Kidney epithelial cell (primary cell): ENCODE measurements around the gene CNDP2. TPM values are rescaled to one million over a fixed set of nuclear protein-coding genes. Genes with fewer than 3 reads are reported as not detected.

Source experiments
- DNase-seq: peaks from one replicate; pipeline ENCODE4 v3.0.0-alpha.2; 2010; ENCODE audit warnings: low read depth
- H3K27me3 ChIP-seq: 2 replicates; pipeline ENCODE4 v1.6.0; 2011; ENCODE audit warnings: low read length; ENCODE audit not compliant: control insufficient read depth, insufficient read depth
- H3K36me3 ChIP-seq: 2 replicates; pipeline ENCODE4 v1.5.1; 2011; ENCODE audit warnings: low read length; ENCODE audit not compliant: control insufficient read depth, insufficient read depth
- H3K4me3 ChIP-seq: 2 replicates; pipeline ENCODE4 v1.5.1; 2011; ENCODE audit warnings: low read depth, mild to moderate bottlenecking, control low read depth, low read length
- CTCF ChIP-seq: IDR thresholded peaks from 2 replicates; pipeline ENCODE4 v1.5.1; 2011; ENCODE audit warnings: mild to moderate bottlenecking, moderate library complexity, low read length, control low read depth, inconsistent platforms; ENCODE audit not compliant: insufficient read depth, poor library complexity, severe bottlenecking
- total RNA-seq: library from RNA; depleted of rRNA; stranded (reverse); fragments of >200 nt; gene quantifications from 2 replicates; pipeline ENCODE4 v1.2.3, GENCODE V29; 2015

Gene CNDP2
- total RNA-seq, 1 donor from 2014 or later, result 225 TPM

GRCh38 chr18:74463254-74463653, 32.9 kb upstream of the CNDP2 start:
- H3K4me3 ChIP-seq, result no peak overlapping the region
- no peaks in the 10 kb centered on the region for H3K36me3 ChIP-seq
- TF ChIP-seq CTCF, result no peak
- H3K27me3 ChIP-seq, result peaks cover 18% of the 10 kb centered on the region
- no peak for DNase-seq

- DNase-seq, result no peak
- no peak for TF ChIP-seq CTCF
- no peaks in the 10 kb centered on the region for H3K36me3 ChIP-seq
- peaks cover 11% of the 10 kb centered on the region for H3K27me3 ChIP-seq
- no peak overlapping the region for H3K4me3 ChIP-seq
Measured at GRCh38 chr18:74463983-74464382, 32.2 kb upstream of the CNDP2 start.

GRCh38 chr18:74465775-74466174, 30.4 kb upstream of the CNDP2 start:
- no peaks in the 10 kb centered on the region for H3K36me3 ChIP-seq

GRCh38 chr18:74468547-74469061, 27.6 kb upstream of the CNDP2 start:
- no peak for TF ChIP-seq CTCF
- DNase-seq, result no peak

More at GRCh38 chr18:74465775-74466174, 30.4 kb upstream of the CNDP2 start:
- no peak overlapping the region for H3K4me3 ChIP-seq
- peaks cover 3% of the 10 kb centered on the region for H3K27me3 ChIP-seq
- no peak for DNase-seq
- TF ChIP-seq CTCF, result no peak

GRCh38 chr18:74472312-74472711, 23.9 kb upstream of the CNDP2 start:
- no peak for DNase-seq
- Histone ChIP-seq H3K27me3 (no peaks in the 10 kb centered on the region), H3K36me3 (no peaks in the 10 kb centered on the region), H3K4me3 (no peak overlapping the region)
- TF ChIP-seq CTCF, result no peak

More at GRCh38 chr18:74468547-74469061, 27.6 kb upstream of the CNDP2 start:
- no peaks in the 10 kb centered on the region for H3K27me3 ChIP-seq
- no peak overlapping the region for H3K4me3 ChIP-seq
- H3K36me3 ChIP-seq, result no peaks in the 10 kb centered on the region

GRCh38 chr18:74473976-74474640, 22.1 kb upstream of the CNDP2 start:
- Histone ChIP-seq H3K36me3 (no peaks in the 10 kb centered on the region), H3K4me3 (no peak overlapping the region), H3K27me3 (no peaks in the 10 kb centered on the region)
- DNase-seq, result no peak
- no peak for TF ChIP-seq CTCF
